LoVo (cell line): ENCODE data around the gene ATP8A1.
"Not testable (repeated sequence)": the region's sequence is repeated elsewhere in the genome, so short reads cannot be mapped to it uniquely, and the experiment has no call there.

Experiments
- DNase-seq: peaks from one replicate; pipeline ENCODE4 v3.0.0-alpha.2; 2016; ENCODE audit warnings: low spot score

Gene ATP8A1

GRCh38 chr4:42467777-42468176, 189.1 kb downstream of the ATP8A1 start:
- DNase-seq, result not testable (repeated sequence)

GRCh38 chr4:42466273-42466844, 190.5 kb downstream of the ATP8A1 start:
- no peak for DNase-seq

- DNase-seq, result no peak
Measured at GRCh38 chr4:42464550-42465094, 192.3 kb downstream of the ATP8A1 start.

GRCh38 chr4:42461216-42461615, 195.7 kb downstream of the ATP8A1 start:
- not testable (repeated sequence) for DNase-seq

GRCh38 chr4:42460043-42460442, 196.9 kb downstream of the ATP8A1 start:
- no peak for DNase-seq

- DNase-seq, result no peak
Measured at GRCh38 chr4:42458657-42459056, 198.2 kb downstream of the ATP8A1 start.

- DNase-seq, result no peak
Measured at GRCh38 chr4:42454755-42455420, 202.0 kb downstream of the ATP8A1 start.

GRCh38 chr4:42453612-42454011, 203.3 kb downstream of the ATP8A1 start:
- DNase-seq, result no peak

- no peak for DNase-seq
Measured at GRCh38 chr4:42452823-42453222, 204.1 kb downstream of the ATP8A1 start.

GRCh38 chr4:42446823-42447222, 210.1 kb downstream of the ATP8A1 start:
- no peak for DNase-seq

GRCh38 chr4:42445038-42445437, 211.9 kb downstream of the ATP8A1 start:
- no peak for DNase-seq

GRCh38 chr4:42442601-42443000, 214.3 kb downstream of the ATP8A1 start:
- DNase-seq, result no peak

GRCh38 chr4:42440083-42440482, 216.8 kb downstream of the ATP8A1 start:
- no peak for DNase-seq

GRCh38 chr4:42436928-42437565, 219.9 kb downstream of the ATP8A1 start:
- no peak for DNase-seq

- DNase-seq, result no peak
Measured at GRCh38 chr4:42428036-42428435, 228.9 kb downstream of the ATP8A1 start.

GRCh38 chr4:42425146-42426065, 231.5 kb downstream of the ATP8A1 start:
- DNase-seq, result no peak

- no peak for DNase-seq
Measured at GRCh38 chr4:42420140-42420539, 236.8 kb downstream of the ATP8A1 start.

- no peak for DNase-seq
Measured at GRCh38 chr4:42417550-42417949, 239.4 kb downstream of the ATP8A1 start.

GRCh38 chr4:42416017-42416416, 240.9 kb downstream of the ATP8A1 start:
- DNase-seq, result no peak

GRCh38 chr4:42415281-42415680, 241.6 kb downstream of the ATP8A1 start:
- DNase-seq, result no peak

- DNase-seq, result no peak
Measured at GRCh38 chr4:42412251-42412650, 244.7 kb downstream of the ATP8A1 start.

GRCh38 chr4:42411803-42412202, 245.1 kb downstream of the ATP8A1 start:
- no peak for DNase-seq
